Colonic mucosa (tissue), 4 donors: ENCODE measurements around the gene GALNT17. TPM values are rescaled to one million over a fixed set of nuclear protein-coding genes. Genes with fewer than 3 reads are reported as not detected.

Experiments
- DNase-seq: peaks from one replicate; pipeline ENCODE4 v3.0.0-alpha.2; 2020
- H3K27ac ChIP-seq: fragments of 200-600 bp; one replicate; pipeline ENCODE4 v1.8.0; 2021
- H3K27me3 ChIP-seq: fragments of 200-600 bp; one replicate; pipeline ENCODE4 v1.8.0; 2021
- H3K36me3 ChIP-seq: fragments of 200-600 bp; one replicate; pipeline ENCODE4 v1.8.0; 2021
- H3K4me1 ChIP-seq: fragments of 200-600 bp; one replicate; pipeline ENCODE4 v1.8.0; 2021; ENCODE audit warnings: mild to moderate bottlenecking
- H3K4me3 ChIP-seq: fragments of 200-600 bp; one replicate; pipeline ENCODE4 v1.8.0; 2021
- H3K9ac ChIP-seq, 2 donors: one replicate each; pipeline ENCODE4 v1.7.0; 2013; ENCODE audit warnings: control low read depth in 2 of 2, low read depth in 2 of 2, low read length in 2 of 2
- H3K9me3 ChIP-seq: fragments of 200-600 bp; one replicate; pipeline ENCODE4 v1.8.0; 2021
- intact Hi-C: fragments of 100-400 bp; cut with DNase I; formaldehyde crosslinking; loops from one replicate; pipeline ENCODE4 v1.14.1; 2022
- total RNA-seq, 2 donors: library from RNA; stranded (reverse); fragmentation: NEBNext Ultra II Directional in 1 of 2; extraction: Animal tissue kit (Norgen Biotek cat#: 25700) in 1 of 2; gene quantifications; one replicate each; pipeline ENCODE4 v1.2.1, GENCODE V29; 2021
- TF ChIP-seq, protein P1 (sequence below): fragments of 200-600 bp; IDR thresholded peaks from one replicate; pipeline ENCODE4 v1.8.0; 2022; ENCODE audit warnings: antibody characterized with exemption, mild to moderate bottlenecking
- donor health status: healthy.
- donor health status: DM: no; HTN: no; CAD: no.
- donor health status: DM: no; HTN: no; CAD: no.

Gene GALNT17
- total RNA-seq, 2 donors from 2014 or later = 0.37 to 1.3 TPM

- Histone ChIP-seq H3K27me3 (no peaks in the 10 kb centered on the region), H3K27ac (no peak overlapping the region), H3K4me3 (no peak overlapping the region), H3K9me3 (no peaks in the 10 kb centered on the region), H3K9ac (no peak overlapping the region), H3K4me1 (no peaks in the 10 kb centered on the region), H3K36me3 (no peaks in the 10 kb centered on the region)
- DNase-seq = no peak
- intact Hi-C loops = no loop called here
- TF ChIP-seq, protein P1, sequence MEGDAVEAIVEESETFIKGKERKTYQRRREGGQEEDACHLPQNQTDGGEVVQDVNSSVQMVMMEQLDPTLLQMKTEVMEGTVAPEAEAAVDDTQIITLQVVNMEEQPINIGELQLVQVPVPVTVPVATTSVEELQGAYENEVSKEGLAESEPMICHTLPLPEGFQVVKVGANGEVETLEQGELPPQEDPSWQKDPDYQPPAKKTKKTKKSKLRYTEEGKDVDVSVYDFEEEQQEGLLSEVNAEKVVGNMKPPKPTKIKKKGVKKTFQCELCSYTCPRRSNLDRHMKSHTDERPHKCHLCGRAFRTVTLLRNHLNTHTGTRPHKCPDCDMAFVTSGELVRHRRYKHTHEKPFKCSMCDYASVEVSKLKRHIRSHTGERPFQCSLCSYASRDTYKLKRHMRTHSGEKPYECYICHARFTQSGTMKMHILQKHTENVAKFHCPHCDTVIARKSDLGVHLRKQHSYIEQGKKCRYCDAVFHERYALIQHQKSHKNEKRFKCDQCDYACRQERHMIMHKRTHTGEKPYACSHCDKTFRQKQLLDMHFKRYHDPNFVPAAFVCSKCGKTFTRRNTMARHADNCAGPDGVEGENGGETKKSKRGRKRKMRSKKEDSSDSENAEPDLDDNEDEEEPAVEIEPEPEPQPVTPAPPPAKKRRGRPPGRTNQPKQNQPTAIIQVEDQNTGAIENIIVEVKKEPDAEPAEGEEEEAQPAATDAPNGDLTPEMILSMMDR = no peak
Observed at GRCh38 chr7:71377469-71377868, 245.5 kb downstream of the GALNT17 start.

GRCh38 chr7:71384094-71384493 lies 252.2 kb downstream of the GALNT17 start:
- Histone ChIP-seq H3K9me3 (no peaks in the 10 kb centered on the region), H3K4me1 (no peaks in the 10 kb centered on the region), H3K9ac (no peak overlapping the region), H3K27ac (no peak overlapping the region), H3K4me3 (no peak overlapping the region), H3K36me3 (no peaks in the 10 kb centered on the region), H3K27me3 (no peaks in the 10 kb centered on the region)
- DNase-seq = no peak
- TF ChIP-seq, protein P1 = no peak
- intact Hi-C loops = no loop called here

DNA sequence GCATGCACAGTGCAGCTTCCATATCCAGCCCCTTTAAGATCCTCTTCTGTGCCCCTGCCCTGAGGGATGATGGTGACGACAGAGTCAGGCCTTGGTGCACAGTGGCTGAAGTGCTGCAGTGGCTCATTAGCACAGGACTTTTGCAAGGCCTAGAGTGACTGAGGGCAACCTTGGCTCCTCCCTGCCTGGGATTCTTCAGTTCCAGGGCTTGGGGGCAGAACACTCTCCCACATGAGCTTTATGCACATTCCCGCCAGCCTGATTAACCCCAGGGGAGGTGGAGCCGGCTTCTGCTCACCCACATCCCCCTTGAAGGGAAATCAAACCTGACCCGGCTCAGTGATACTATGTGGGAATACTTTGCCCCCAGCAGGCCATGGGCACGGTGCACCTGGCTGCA lies 253.4 kb downstream of the GALNT17 start:
- TF ChIP-seq, protein P1 = no peak
- H3K9ac ChIP-seq = no peak overlapping the region
- intact Hi-C loops = no loop called here
- H3K4me1 ChIP-seq = no peaks in the 10 kb centered on the region
- DNase-seq = no peak
- H3K27me3 ChIP-seq = no peaks in the 10 kb centered on the region
- no peaks in the 10 kb centered on the region for H3K36me3 ChIP-seq
- H3K4me3 ChIP-seq = no peak overlapping the region
- no peaks in the 10 kb centered on the region for H3K9me3 ChIP-seq
- no peak overlapping the region for H3K27ac ChIP-seq

DNA sequence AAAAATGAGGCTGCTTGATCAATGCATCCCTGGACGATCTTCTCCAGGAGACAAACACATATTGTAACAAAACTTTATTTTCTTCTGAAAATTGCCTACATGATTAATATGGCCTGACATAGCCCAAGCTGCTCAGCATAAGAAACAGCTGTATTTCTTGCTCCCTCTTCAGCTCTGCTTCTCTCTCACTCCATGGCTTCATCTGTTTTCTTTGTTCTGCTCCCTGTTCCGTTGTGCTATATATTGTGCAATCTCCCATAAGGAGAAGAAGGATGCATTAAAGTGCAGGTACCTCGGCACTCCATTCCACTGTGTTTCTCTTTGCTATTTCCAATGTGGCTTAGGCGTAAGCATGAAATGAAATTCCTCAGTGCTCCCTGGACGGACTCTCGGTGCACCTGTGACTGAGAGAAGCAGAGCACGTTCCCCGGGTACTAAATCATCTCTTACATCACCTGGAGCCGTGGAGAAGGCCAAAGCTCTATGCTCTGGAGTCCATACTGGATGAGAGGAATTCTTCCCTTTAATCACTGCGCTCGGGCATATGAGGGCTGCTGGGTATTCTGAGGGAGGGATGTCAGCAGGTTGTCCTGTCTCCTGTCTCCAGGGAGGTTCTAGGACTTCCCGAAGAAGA lies 254.3 kb downstream of the GALNT17 start:
- DNase-seq = no peak
- no peak overlapping the region for H3K27ac ChIP-seq
- no peaks in the 10 kb centered on the region for H3K27me3 ChIP-seq
- H3K9me3 ChIP-seq = no peaks in the 10 kb centered on the region
- no peak overlapping the region for H3K9ac ChIP-seq
- H3K4me1 ChIP-seq = no peaks in the 10 kb centered on the region
- no peak overlapping the region for H3K4me3 ChIP-seq
- no peaks in the 10 kb centered on the region for H3K36me3 ChIP-seq
- TF ChIP-seq, protein P1 = no peak
- intact Hi-C loops = no loop called here

GRCh38 chr7:71388181-71388580 lies 256.2 kb downstream of the GALNT17 start:
- H3K36me3 ChIP-seq = no peaks in the 10 kb centered on the region
- intact Hi-C loops = no loop called here
- H3K9ac ChIP-seq = no peak overlapping the region
- H3K27ac ChIP-seq = no peak overlapping the region
- H3K4me3 ChIP-seq = no peak overlapping the region
- H3K4me1 ChIP-seq = no peaks in the 10 kb centered on the region
- H3K27me3 ChIP-seq = no peaks in the 10 kb centered on the region
- H3K9me3 ChIP-seq = no peaks in the 10 kb centered on the region
- TF ChIP-seq, protein P1 = no peak
- no peak for DNase-seq
